ENCODE data around the gene SHISA5.

- TF ChIP-seq, protein P1, sequence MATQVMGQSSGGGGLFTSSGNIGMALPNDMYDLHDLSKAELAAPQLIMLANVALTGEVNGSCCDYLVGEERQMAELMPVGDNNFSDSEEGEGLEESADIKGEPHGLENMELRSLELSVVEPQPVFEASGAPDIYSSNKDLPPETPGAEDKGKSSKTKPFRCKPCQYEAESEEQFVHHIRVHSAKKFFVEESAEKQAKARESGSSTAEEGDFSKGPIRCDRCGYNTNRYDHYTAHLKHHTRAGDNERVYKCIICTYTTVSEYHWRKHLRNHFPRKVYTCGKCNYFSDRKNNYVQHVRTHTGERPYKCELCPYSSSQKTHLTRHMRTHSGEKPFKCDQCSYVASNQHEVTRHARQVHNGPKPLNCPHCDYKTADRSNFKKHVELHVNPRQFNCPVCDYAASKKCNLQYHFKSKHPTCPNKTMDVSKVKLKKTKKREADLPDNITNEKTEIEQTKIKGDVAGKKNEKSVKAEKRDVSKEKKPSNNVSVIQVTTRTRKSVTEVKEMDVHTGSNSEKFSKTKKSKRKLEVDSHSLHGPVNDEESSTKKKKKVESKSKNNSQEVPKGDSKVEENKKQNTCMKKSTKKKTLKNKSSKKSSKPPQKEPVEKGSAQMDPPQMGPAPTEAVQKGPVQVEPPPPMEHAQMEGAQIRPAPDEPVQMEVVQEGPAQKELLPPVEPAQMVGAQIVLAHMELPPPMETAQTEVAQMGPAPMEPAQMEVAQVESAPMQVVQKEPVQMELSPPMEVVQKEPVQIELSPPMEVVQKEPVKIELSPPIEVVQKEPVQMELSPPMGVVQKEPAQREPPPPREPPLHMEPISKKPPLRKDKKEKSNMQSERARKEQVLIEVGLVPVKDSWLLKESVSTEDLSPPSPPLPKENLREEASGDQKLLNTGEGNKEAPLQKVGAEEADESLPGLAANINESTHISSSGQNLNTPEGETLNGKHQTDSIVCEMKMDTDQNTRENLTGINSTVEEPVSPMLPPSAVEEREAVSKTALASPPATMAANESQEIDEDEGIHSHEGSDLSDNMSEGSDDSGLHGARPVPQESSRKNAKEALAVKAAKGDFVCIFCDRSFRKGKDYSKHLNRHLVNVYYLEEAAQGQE (IDR thresholded peaks at IDR 0.05): no peak
- no peak for TF ChIP-seq CTCF (IDR thresholded peaks at IDR 0.05)
Measured at GRCh38 chr3:48456456-48456855, 47.5 kb downstream of the SHISA5 start.

Data from A549 (cell line).